Upper lobe of right lung (tissue), 1 donor: ENCODE measurements around the gene TMEM135. TPM values are rescaled to one million over a fixed set of nuclear protein-coding genes. Genes with fewer than 3 reads are reported as not detected.

Source experiments
- ATAC-seq: fragments of 200-7000 bp; cut with Tn5 transposase; one replicate; pipeline ENCODE4 v1.9.1; 2020; ENCODE audit warnings: mild to moderate bottlenecking, moderate library complexity
- DNase-seq: peaks from one replicate; pipeline ENCODE4 v3.0.0-alpha.2; 2020
- H3K27ac ChIP-seq: fragments of 200-600 bp; one replicate; pipeline ENCODE4 v1.8.0; 2022
- H3K27me3 ChIP-seq: fragments of 200-600 bp; one replicate; pipeline ENCODE4 v1.8.0; 2022; ENCODE audit warnings: mild to moderate bottlenecking
- H3K36me3 ChIP-seq: fragments of 200-600 bp; one replicate; pipeline ENCODE4 v1.8.0; 2022
- H3K4me1 ChIP-seq: fragments of 200-600 bp; one replicate; pipeline ENCODE4 v1.8.0; 2022
- H3K4me3 ChIP-seq: fragments of 200-600 bp; one replicate; pipeline ENCODE4 v1.8.0; 2022; ENCODE audit warnings: mild to moderate bottlenecking
- H3K9me3 ChIP-seq: fragments of 200-600 bp; one replicate; pipeline ENCODE4 v1.8.0; 2022
- intact Hi-C: fragments of 100-400 bp; cut with DNase I; formaldehyde crosslinking; loops from one replicate; pipeline ENCODE4 v1.11.0; 2022
- total RNA-seq: library from RNA; stranded (reverse); fragmentation: NEBNext Ultra II Directional; extraction: Animal tissue kit (Norgen Biotek cat#: 25700); gene quantifications from one replicate; pipeline ENCODE4 v1.2.1, GENCODE V29; 2021
- TF ChIP-seq, protein P1 (sequence below): fragments of 200-600 bp; IDR thresholded peaks from one replicate; pipeline ENCODE4 v1.8.0; 2022; ENCODE audit warnings: antibody characterized with exemption
- donor health status: DM: no; HTN: yes; CAD: no; lungs with severe emphysema.

The TMEM135 gene
- total RNA-seq, 1 donor from 2014 or later = 24.5 TPM

DNA sequence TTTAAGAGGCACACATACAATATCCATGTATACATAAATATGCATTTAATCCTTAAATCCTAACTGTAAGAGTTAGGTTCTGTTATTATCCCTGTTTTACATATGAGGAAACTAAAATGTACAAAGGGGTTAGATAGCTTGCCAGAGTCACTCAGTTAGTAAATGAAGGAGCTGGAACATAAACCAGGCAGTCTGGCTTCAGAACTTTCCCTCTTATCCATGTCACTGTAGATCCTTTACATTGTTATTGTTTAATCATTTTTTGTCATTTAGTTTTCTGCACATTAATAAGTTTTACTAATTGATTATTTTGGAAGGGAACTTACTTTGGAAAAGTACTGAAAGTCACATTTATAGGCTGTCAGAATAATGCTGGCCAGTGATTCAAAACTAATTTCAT is 282.4 kb downstream of the TMEM135 start:
- Histone ChIP-seq H3K9me3 (no peaks in the 10 kb centered on the region), H3K27me3 (no peaks in the 10 kb centered on the region), H3K27ac (no peak overlapping the region), H3K36me3 (peaks cover 10% of the 10 kb centered on the region), H3K4me3 (no peak overlapping the region), H3K4me1 (no peaks in the 10 kb centered on the region)
- TF ChIP-seq, protein P1, sequence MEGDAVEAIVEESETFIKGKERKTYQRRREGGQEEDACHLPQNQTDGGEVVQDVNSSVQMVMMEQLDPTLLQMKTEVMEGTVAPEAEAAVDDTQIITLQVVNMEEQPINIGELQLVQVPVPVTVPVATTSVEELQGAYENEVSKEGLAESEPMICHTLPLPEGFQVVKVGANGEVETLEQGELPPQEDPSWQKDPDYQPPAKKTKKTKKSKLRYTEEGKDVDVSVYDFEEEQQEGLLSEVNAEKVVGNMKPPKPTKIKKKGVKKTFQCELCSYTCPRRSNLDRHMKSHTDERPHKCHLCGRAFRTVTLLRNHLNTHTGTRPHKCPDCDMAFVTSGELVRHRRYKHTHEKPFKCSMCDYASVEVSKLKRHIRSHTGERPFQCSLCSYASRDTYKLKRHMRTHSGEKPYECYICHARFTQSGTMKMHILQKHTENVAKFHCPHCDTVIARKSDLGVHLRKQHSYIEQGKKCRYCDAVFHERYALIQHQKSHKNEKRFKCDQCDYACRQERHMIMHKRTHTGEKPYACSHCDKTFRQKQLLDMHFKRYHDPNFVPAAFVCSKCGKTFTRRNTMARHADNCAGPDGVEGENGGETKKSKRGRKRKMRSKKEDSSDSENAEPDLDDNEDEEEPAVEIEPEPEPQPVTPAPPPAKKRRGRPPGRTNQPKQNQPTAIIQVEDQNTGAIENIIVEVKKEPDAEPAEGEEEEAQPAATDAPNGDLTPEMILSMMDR = no peak
- DNase-seq (no peak), ATAC-seq (no peak)
- intact Hi-C loops = no loop called here

DNA sequence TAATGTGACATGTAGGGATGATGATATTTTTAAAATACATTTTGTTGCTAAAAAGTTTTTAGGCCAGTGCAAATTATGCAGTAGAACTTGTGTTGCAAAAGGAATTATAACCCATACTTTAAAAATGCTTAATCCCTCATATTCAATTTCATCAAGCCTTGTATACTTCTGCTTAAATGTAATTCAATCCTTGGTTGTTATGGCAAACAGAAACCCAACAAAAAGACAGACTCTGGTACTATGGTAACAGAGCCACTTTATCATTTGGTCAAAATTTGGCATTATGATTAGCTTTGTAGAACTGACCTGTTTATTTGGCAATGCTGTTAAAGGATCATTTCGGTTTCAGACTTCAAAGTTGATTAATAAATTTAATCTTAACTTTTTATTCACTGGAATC is 284.8 kb downstream of the TMEM135 start:
- Histone ChIP-seq H3K4me3 (no peak overlapping the region), H3K9me3 (no peaks in the 10 kb centered on the region), H3K4me1 (no peaks in the 10 kb centered on the region), H3K27me3 (no peaks in the 10 kb centered on the region), H3K27ac (no peak overlapping the region), H3K36me3 (peaks cover 10% of the 10 kb centered on the region)
- no peak for DNase-seq
- ATAC-seq = no peak
- TF ChIP-seq, protein P1 = no peak
- intact Hi-C loops = no loop called here

DNA sequence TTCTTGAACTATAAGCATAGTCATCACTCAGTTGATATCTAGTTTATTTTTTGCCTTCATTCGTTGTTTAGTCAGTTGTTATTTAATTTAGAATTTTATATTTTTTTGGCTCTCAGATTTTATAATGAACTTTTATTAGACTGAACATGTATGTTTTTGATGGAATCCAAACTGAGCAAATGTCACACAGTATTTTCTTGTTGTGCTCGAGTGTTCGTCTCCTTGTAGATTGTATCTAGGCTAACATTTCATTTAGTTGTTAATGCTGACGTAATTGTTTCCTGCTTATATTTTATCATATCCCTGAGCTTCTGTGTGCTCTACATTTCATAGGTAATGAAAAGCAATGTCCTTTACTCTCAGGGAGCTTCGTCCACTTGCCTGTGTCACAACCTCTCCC is 286.2 kb downstream of the TMEM135 start:
- TF ChIP-seq, protein P1 = no peak
- H3K4me1 ChIP-seq = no peaks in the 10 kb centered on the region
- peaks cover 10% of the 10 kb centered on the region for H3K36me3 ChIP-seq
- ATAC-seq (no peak), DNase-seq (no peak)
- H3K4me3 ChIP-seq = no peak overlapping the region
- H3K27me3 ChIP-seq = no peaks in the 10 kb centered on the region
- no peak overlapping the region for H3K27ac ChIP-seq
- no peaks in the 10 kb centered on the region for H3K9me3 ChIP-seq
- intact Hi-C loops = no loop called here

DNA sequence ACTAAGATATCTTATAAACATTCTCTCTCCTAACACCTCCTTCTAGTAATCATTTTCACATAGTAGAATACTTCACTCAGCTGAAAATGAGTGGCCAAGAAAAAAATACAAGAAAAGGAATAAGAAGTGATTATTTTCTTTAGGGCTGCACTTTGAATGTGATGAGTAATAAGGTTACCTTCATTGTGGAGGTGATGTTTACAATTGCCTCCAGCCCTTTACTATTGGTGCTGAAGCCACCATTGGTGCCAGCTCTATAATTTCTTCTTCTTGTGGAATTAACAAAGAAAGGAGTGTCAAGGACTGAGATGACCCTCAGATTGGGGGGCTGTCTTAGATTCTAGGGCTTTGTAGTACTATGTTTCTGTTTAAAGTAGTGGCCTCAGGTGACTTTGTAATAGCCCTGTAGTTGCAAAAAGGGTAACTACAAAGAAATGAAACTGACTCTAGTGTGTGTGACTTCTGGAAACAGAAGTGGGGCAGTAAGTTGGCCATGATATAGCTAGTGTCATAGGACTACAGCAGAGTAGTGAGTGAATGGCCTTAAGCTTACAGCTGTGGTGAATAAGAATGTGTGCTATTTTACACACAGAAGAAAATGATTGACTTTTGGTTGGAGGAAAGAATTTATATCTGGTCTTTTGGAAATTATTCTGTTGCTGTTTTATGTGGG is 287.2 kb downstream of the TMEM135 start:
- no peaks in the 10 kb centered on the region for H3K27me3 ChIP-seq
- peaks cover 6% of the 10 kb centered on the region for H3K4me1 ChIP-seq
- ATAC-seq (no peak), DNase-seq (no peak)
- intact Hi-C loops = no loop called here
- H3K27ac ChIP-seq = no peak overlapping the region
- TF ChIP-seq, protein P1 = no peak
- H3K9me3 ChIP-seq = no peaks in the 10 kb centered on the region
- no peak overlapping the region for H3K4me3 ChIP-seq
- peaks cover 10% of the 10 kb centered on the region for H3K36me3 ChIP-seq

DNA sequence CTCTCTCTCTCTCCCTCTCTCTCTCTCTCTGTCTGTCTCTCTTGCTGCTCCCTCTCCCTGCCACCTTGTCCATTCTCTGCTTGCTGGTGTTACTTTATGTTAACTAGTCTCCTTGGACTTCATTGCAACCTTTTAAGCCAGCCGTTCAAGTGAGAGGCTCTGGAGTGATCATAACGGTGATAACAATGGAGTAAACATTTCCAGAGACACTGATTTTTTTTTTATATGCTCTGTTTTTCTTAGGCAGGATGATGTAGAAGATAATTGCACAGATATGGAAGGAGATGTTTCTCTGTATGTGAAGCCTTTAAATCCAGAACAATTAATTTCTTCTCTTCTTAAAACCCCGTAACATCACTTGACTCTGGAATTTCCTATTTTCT is 287.7 kb downstream of the TMEM135 start:
- H3K4me1 ChIP-seq = peaks cover 7% of the 10 kb centered on the region
- TF ChIP-seq, protein P1 = no peak
- no peak overlapping the region for H3K27ac ChIP-seq
- H3K27me3 ChIP-seq = no peaks in the 10 kb centered on the region
- intact Hi-C loops = no loop called here
- peaks cover 10% of the 10 kb centered on the region for H3K36me3 ChIP-seq
- ATAC-seq (no peak), DNase-seq (no peak)
- H3K4me3 ChIP-seq = no peak overlapping the region
- no peaks in the 10 kb centered on the region for H3K9me3 ChIP-seq

DNA sequence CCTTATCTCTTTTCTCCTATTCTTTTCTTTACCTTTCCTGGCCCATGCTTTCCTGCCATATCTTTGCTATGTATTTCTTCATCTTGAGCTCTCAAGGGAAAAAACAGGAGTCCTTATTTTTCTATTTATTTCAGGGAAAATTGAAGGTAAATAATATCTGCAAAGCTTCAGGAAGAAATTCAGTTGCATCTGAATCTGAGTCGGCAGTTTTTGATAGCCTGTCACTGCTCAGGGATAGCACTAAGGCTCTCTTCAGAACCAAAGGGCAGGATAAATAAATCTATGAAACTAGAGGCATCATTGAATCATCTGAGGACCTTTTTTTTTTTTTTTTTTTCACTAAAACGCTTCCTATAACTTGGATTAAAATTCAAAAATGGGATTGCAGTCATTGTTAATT is 288.9 kb downstream of the TMEM135 start:
- no peaks in the 10 kb centered on the region for H3K27me3 ChIP-seq
- H3K4me3 ChIP-seq = no peak overlapping the region
- H3K4me1 ChIP-seq = peaks cover 7% of the 10 kb centered on the region
- DNase-seq = no peak
- H3K9me3 ChIP-seq = no peaks in the 10 kb centered on the region
- no peak overlapping the region for H3K27ac ChIP-seq
- TF ChIP-seq, protein P1 = no peak
- peaks cover 9% of the 10 kb centered on the region for H3K36me3 ChIP-seq
- ATAC-seq = no peak
- intact Hi-C loops = no loop called here
